Activated CD4-positive, alpha-beta T cell treated with anti-CD3 and anti-CD28 coated beads, Interleukin-2, amount 50 U/mL, for 24 hours (primary cell): Measurements from ENCODE around the gene RIN2.

Source experiments
- DNase-seq, 2 donors: peaks; one replicate each; pipeline ENCODE4 v3.0.0-alpha.2; 2020; ENCODE audit warnings: low read depth in 1 of 2, low spot score in 1 of 2

The RIN2 gene

GRCh38 chr20:19764207-19764606 lies 6.1 kb downstream of the RIN2 start:
- no peak for DNase-seq

GRCh38 chr20:19765266-19765665 lies 7.2 kb downstream of the RIN2 start:
- no peak for DNase-seq

- DNase-seq = no peak
Measured at GRCh38 chr20:19765913-19766312, 7.9 kb downstream of the RIN2 start.

- DNase-seq = no peak
Measured at GRCh38 chr20:19767070-19767469, 9.0 kb downstream of the RIN2 start.

- DNase-seq = no peak
Measured at GRCh38 chr20:19768325-19768842, 10.3 kb downstream of the RIN2 start.

GRCh38 chr20:19769507-19769906 lies 11.4 kb downstream of the RIN2 start:
- DNase-seq = no peak

- no peak for DNase-seq
Measured at GRCh38 chr20:19770375-19770774, 12.3 kb downstream of the RIN2 start.

- no peak for DNase-seq
Measured at GRCh38 chr20:19771031-19771430, 13.0 kb downstream of the RIN2 start.

- DNase-seq = no peak
Measured at GRCh38 chr20:19773471-19773870, 15.4 kb downstream of the RIN2 start.

GRCh38 chr20:19774135-19774933 lies 16.3 kb downstream of the RIN2 start:
- no peak for DNase-seq

- DNase-seq = no peak
Measured at GRCh38 chr20:19775353-19776253, 17.5 kb downstream of the RIN2 start.

- no peak for DNase-seq
Measured at GRCh38 chr20:19777315-19777714, 19.3 kb downstream of the RIN2 start.

GRCh38 chr20:19777981-19778380 lies 19.9 kb downstream of the RIN2 start:
- DNase-seq = no peak

- no peak for DNase-seq
Measured at GRCh38 chr20:19778404-19778803, 20.3 kb downstream of the RIN2 start.

- DNase-seq = no peak
Measured at GRCh38 chr20:19779634-19780033, 21.6 kb downstream of the RIN2 start.

GRCh38 chr20:19780261-19780660 lies 22.2 kb downstream of the RIN2 start:
- DNase-seq = no peak

- no peak for DNase-seq
Measured at GRCh38 chr20:19781235-19781634, 23.2 kb downstream of the RIN2 start.

- no peak for DNase-seq
Measured at GRCh38 chr20:19782669-19783068, 24.6 kb downstream of the RIN2 start.

GRCh38 chr20:19783966-19784401 lies 25.9 kb downstream of the RIN2 start:
- no peak for DNase-seq

- DNase-seq = peak in 1 of 2 donors; percentile 24
Measured at GRCh38 chr20:19784511-19785172, 26.6 kb downstream of the RIN2 start.
